SU-DHL-6 (cell line): ENCODE data around the gene PTPN13.

Experiments used
- EZH2phosphoT487 ChIP-seq: fragments of 200-600 bp; sonication (generic), shearing (Covaris generic); conservative IDR thresholded peaks from 2 replicates; pipeline ENCODE4 v1.6.1; 2018; ENCODE audit warnings: mild to moderate bottlenecking, antibody characterized with exemption, low read length, moderate library complexity, mixed read lengths
- TF ChIP-seq, protein P1 (sequence below): fragments of 200-600 bp; sonication (generic); IDR thresholded peaks from one replicate; pipeline ENCODE4 v1.5.1; 2017; ENCODE audit warnings: antibody characterized with exemption, mild to moderate bottlenecking, low read length, moderate library complexity; ENCODE audit not compliant: insufficient read depth, poor library complexity, severe bottlenecking

DNA sequence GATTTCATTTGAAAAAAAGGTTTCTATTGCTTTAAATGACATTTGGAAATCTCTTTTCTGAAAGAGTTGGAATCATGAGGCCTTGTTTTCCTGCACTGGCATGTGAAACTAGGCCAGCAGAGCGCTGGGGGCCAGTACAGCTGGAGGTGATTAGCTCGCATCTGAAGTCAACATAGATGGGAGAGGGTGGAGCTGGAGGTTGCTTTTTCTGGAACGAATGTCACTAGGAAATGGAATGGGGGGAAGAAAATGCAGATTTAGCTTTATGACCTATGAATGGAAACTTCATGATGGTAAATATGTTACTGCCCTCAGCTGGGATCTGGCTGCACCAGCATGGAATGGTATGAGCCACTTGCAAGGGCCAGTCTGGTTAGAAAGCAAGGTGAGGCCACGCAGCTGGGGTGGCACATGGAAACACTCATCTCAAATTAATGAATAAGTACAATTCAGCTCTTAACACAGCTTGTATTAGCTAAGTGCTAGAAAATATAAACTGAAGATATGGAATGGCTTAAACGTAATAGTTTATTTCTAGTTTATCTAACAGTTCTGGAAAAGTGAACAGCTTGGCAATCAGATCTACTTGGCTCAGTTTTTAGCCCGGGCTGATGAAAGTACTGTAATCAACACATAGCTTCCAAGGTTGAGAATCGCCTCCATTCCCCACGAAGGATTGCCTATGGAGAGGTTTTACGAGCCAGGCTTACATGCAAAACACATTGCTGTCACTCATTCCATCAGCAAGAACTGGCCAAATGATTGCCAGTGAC is 222.6 kb downstream of the PTPN13 start:
- TF ChIP-seq, protein P1, sequence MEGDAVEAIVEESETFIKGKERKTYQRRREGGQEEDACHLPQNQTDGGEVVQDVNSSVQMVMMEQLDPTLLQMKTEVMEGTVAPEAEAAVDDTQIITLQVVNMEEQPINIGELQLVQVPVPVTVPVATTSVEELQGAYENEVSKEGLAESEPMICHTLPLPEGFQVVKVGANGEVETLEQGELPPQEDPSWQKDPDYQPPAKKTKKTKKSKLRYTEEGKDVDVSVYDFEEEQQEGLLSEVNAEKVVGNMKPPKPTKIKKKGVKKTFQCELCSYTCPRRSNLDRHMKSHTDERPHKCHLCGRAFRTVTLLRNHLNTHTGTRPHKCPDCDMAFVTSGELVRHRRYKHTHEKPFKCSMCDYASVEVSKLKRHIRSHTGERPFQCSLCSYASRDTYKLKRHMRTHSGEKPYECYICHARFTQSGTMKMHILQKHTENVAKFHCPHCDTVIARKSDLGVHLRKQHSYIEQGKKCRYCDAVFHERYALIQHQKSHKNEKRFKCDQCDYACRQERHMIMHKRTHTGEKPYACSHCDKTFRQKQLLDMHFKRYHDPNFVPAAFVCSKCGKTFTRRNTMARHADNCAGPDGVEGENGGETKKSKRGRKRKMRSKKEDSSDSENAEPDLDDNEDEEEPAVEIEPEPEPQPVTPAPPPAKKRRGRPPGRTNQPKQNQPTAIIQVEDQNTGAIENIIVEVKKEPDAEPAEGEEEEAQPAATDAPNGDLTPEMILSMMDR: no peak
- no peak for TF ChIP-seq EZH2phosphoT487
